Neural cell (in vitro differentiated cells): ENCODE data around the gene ASS1. TPM values are rescaled to one million over a fixed set of nuclear protein-coding genes. Genes with fewer than 3 reads are reported as not detected.
"Not testable (repeated sequence)": the region's sequence is repeated elsewhere in the genome, so short reads cannot be mapped to it uniquely, and the experiment has no call there.

Source experiments
- H2AFZ ChIP-seq: fragments of 200-600, 300-800 bp; sonication (generic), shearing (Covaris generic); 2 replicates; pipeline ENCODE4 v1.6.0; 2014; ENCODE audit warnings: low read depth, mild to moderate bottlenecking, antibody characterized with exemption, low read length, moderate library complexity
- H3F3A ChIP-seq: fragments of 200-600 bp; shearing (Covaris generic); 2 replicates; pipeline ENCODE4 v1.6.1; 2016; ENCODE audit warnings: mild to moderate bottlenecking, moderate library complexity, mixed read lengths, antibody characterized with exemption, low read length; ENCODE audit not compliant: insufficient read depth, poor library complexity, severe bottlenecking
- H3K27ac ChIP-seq: fragments of 200-600, 300-800 bp; sonication (generic), shearing (Covaris generic); 2 replicates; pipeline ENCODE4 v1.5.1; 2014; ENCODE audit warnings: mild to moderate bottlenecking, low read length, moderate library complexity
- H3K27me3 ChIP-seq: fragments of 300-800, 200-600 bp; sonication (generic), shearing (Covaris generic); 2 replicates; pipeline ENCODE4 v1.6.0; 2014; ENCODE audit warnings: mild to moderate bottlenecking, low read depth, low read length, moderate library complexity; ENCODE audit not compliant: insufficient read depth
- H3K36me3 ChIP-seq: fragments of 300-800, 200-600 bp; sonication (generic), shearing (Covaris generic); 2 replicates; pipeline ENCODE4 v1.5.1; 2014; ENCODE audit warnings: mild to moderate bottlenecking, antibody characterized with exemption, low read length, moderate library complexity; ENCODE audit not compliant: insufficient read depth
- H3K4me2 ChIP-seq: fragments of 300-800, 200-600 bp; sonication (generic), shearing (Covaris generic); 2 replicates; pipeline ENCODE4 v1.6.0; 2014; ENCODE audit warnings: mild to moderate bottlenecking, low read length
- H3K4me3 ChIP-seq: fragments of 300-800, 200-600 bp; sonication (generic), shearing (Covaris generic); 2 replicates; pipeline ENCODE4 v1.5.1; 2014; ENCODE audit warnings: mild to moderate bottlenecking, low read length, moderate library complexity
- H3K79me2 ChIP-seq: fragments of 200-600 bp; shearing (Covaris generic); replicated peaks from 2 replicates; pipeline ENCODE4 v1.6.0; 2014; ENCODE audit warnings: mild to moderate bottlenecking, low read length, moderate library complexity; ENCODE audit not compliant: insufficient read depth
- H3K9ac ChIP-seq: fragments of 300-800, 200-600 bp; sonication (generic), shearing (Covaris generic); 2 replicates; pipeline ENCODE4 v1.6.1; 2016; ENCODE audit warnings: mild to moderate bottlenecking, low read length, mixed read lengths
- H3K9me2 ChIP-seq: fragments of 200-600 bp; shearing (Covaris generic); 2 replicates; pipeline ENCODE4 v1.6.1; 2016; ENCODE audit warnings: mild to moderate bottlenecking, low read length, mixed read lengths; ENCODE audit not compliant: insufficient read depth
- H3K9me3 ChIP-seq: fragments of 200-600, 300-800 bp; sonication (generic), shearing (Covaris generic); 2 replicates; pipeline ENCODE4 v1.6.1; 2016; ENCODE audit warnings: mild to moderate bottlenecking, mixed run types, low read length, moderate library complexity, mixed read lengths
- H4K20me1 ChIP-seq: fragments of 200-600 bp; shearing (Covaris generic); 2 replicates; pipeline ENCODE4 v1.6.1; 2016; ENCODE audit warnings: mild to moderate bottlenecking, mixed run types; ENCODE audit not compliant: insufficient read depth
- EP300 ChIP-seq: fragments of 450-650 bp; conservative IDR thresholded peaks from 2 replicates; pipeline ENCODE4 v1.6.1; 2014; ENCODE audit warnings: antibody characterized with exemption, mild to moderate bottlenecking, moderate library complexity; ENCODE audit not compliant: poor library complexity, severe bottlenecking
- MXI1 ChIP-seq: fragments of 450-650 bp; conservative IDR thresholded peaks from 2 replicates; pipeline ENCODE4 v1.6.1; 2014; ENCODE audit warnings: antibody characterized with exemption, mild to moderate bottlenecking; ENCODE audit not compliant: poor library complexity, severe bottlenecking
- POLR2AphosphoS5 ChIP-seq: IDR thresholded peaks from 2 replicates; pipeline ENCODE4 v1.6.1; 2012
- RAD21 ChIP-seq: fragments of 450-650 bp; conservative IDR thresholded peaks from 2 replicates; pipeline ENCODE4 v1.6.1; 2014; ENCODE audit warnings: antibody characterized with exemption, mild to moderate bottlenecking, moderate library complexity
- SMC3 ChIP-seq: fragments of 450-650 bp; conservative IDR thresholded peaks from 2 replicates; pipeline ENCODE4 v1.6.1; 2014; ENCODE audit warnings: antibody characterized with exemption, mild to moderate bottlenecking, moderate library complexity; ENCODE audit not compliant: poor library complexity
- TAF1 ChIP-seq: IDR thresholded peaks from 2 replicates; pipeline ENCODE4 v1.6.1; 2012; ENCODE audit warnings: low read depth
- polyA plus RNA-seq: library from polyadenylated mRNA; depleted of rRNA; stranded (reverse); fragments of >200 nt; gene quantifications from 2 replicates; pipeline ENCODE4 v1.2.3, GENCODE V29; 2014
- TF ChIP-seq, protein P1 (sequence below): IDR thresholded peaks from 2 replicates; pipeline ENCODE4 v1.6.1; 2012; ENCODE audit warnings: borderline replicate concordance
- TF ChIP-seq, protein P2 (sequence below): fragments of 450-650 bp; IDR thresholded peaks from 2 replicates; pipeline ENCODE4 v1.5.1; 2014; ENCODE audit warnings: antibody characterized with exemption, mild to moderate bottlenecking, moderate library complexity; ENCODE audit not compliant: poor library complexity, severe bottlenecking

The ASS1 gene
- polyA plus RNA-seq, 1 donor from 2014 or later, result 2.6 TPM

DNA sequence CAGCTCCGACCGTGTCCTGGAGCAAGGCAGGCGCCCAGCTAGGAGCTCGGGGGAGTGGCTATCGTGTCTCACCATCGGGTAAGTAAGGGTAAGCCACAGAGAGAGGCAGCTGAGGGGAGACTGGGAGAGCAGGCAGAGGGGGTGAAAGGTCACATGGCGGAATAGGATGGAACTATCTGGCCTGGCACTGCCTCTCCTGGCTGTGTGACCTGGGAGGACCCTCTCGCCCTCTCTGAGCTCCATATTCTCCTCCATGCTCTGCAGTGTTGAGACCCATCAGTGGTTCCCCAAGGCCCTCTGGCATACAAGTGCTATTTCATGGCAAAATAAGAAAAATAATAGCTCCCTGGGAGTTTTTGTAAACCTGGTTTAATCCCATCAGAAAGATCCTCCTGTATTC is 43.9 kb upstream of the ASS1 start:
- H3F3A ChIP-seq, result no peaks in the 10 kb centered on the region
- no peak overlapping the region for H3K4me2 ChIP-seq
- no peaks in the 10 kb centered on the region for H3K79me2 ChIP-seq
- no peaks in the 10 kb centered on the region for H3K9me2 ChIP-seq
- no peak overlapping the region for H2AFZ ChIP-seq
- H3K9ac ChIP-seq, result no peak overlapping the region
- H3K9me3 ChIP-seq, result no peaks in the 10 kb centered on the region
- H3K36me3 ChIP-seq, result no peaks in the 10 kb centered on the region
- H4K20me1 ChIP-seq, result no peaks in the 10 kb centered on the region
- no peak overlapping the region for H3K4me3 ChIP-seq
- no peak overlapping the region for H3K27ac ChIP-seq
- H3K27me3 ChIP-seq, result no peaks in the 10 kb centered on the region
- no peak for TF ChIP-seq MXI1
- no peak for TF ChIP-seq SMC3
- TF ChIP-seq, protein P1, sequence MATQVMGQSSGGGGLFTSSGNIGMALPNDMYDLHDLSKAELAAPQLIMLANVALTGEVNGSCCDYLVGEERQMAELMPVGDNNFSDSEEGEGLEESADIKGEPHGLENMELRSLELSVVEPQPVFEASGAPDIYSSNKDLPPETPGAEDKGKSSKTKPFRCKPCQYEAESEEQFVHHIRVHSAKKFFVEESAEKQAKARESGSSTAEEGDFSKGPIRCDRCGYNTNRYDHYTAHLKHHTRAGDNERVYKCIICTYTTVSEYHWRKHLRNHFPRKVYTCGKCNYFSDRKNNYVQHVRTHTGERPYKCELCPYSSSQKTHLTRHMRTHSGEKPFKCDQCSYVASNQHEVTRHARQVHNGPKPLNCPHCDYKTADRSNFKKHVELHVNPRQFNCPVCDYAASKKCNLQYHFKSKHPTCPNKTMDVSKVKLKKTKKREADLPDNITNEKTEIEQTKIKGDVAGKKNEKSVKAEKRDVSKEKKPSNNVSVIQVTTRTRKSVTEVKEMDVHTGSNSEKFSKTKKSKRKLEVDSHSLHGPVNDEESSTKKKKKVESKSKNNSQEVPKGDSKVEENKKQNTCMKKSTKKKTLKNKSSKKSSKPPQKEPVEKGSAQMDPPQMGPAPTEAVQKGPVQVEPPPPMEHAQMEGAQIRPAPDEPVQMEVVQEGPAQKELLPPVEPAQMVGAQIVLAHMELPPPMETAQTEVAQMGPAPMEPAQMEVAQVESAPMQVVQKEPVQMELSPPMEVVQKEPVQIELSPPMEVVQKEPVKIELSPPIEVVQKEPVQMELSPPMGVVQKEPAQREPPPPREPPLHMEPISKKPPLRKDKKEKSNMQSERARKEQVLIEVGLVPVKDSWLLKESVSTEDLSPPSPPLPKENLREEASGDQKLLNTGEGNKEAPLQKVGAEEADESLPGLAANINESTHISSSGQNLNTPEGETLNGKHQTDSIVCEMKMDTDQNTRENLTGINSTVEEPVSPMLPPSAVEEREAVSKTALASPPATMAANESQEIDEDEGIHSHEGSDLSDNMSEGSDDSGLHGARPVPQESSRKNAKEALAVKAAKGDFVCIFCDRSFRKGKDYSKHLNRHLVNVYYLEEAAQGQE, result no peak
- no peak for TF ChIP-seq RAD21

GRCh38 chr9:130401742-130402141 is 43.0 kb upstream of the ASS1 start:
- H3K36me3 ChIP-seq, H3K9ac ChIP-seq, H4K20me1 ChIP-seq, H3K79me2 ChIP-seq, H3K27ac ChIP-seq, H3K9me3 ChIP-seq, H3K4me3 ChIP-seq, H3K4me2 ChIP-seq, H3K27me3 ChIP-seq, H3F3A ChIP-seq, H3K9me2 ChIP-seq, H2AFZ ChIP-seq: not testable (repeated sequence)

DNA sequence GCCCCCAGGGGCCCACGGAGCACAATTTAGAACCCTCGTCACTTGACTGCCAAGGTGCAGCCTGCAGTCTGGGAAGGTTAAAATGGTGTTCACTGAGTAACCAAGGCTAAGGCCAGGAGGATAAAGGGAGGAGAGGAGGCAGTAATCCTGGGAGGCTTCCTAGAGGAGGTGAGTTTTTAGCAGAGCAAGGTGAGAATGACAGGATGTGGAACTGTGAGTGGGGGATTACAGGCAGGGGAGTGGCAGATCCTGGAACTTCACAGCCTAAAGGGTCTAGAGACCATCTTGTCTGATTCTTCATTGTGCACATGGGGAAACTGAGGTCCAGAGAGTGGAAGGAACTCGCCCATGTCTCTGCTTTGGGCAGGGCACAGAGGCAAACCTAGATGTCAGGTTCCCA is 42.5 kb upstream of the ASS1 start:
- Histone ChIP-seq H3K9me3 (no peaks in the 10 kb centered on the region), H3K9me2 (no peaks in the 10 kb centered on the region), H3K27me3 (no peaks in the 10 kb centered on the region), H3K79me2 (no peaks in the 10 kb centered on the region), H3K36me3 (no peaks in the 10 kb centered on the region), H3K4me2 (no peak overlapping the region), H3K9ac (no peak overlapping the region), H3K27ac (no peak overlapping the region), H4K20me1 (no peaks in the 10 kb centered on the region), H2AFZ (no peak overlapping the region), H3K4me3 (no peak overlapping the region), H3F3A (no peaks in the 10 kb centered on the region)
- TF ChIP-seq, protein P1, result no peak
- TF ChIP-seq TAF1 (no peak), EP300 (no peak), MXI1 (no peak), POLR2AphosphoS5 (no peak)
- TF ChIP-seq, protein P2, sequence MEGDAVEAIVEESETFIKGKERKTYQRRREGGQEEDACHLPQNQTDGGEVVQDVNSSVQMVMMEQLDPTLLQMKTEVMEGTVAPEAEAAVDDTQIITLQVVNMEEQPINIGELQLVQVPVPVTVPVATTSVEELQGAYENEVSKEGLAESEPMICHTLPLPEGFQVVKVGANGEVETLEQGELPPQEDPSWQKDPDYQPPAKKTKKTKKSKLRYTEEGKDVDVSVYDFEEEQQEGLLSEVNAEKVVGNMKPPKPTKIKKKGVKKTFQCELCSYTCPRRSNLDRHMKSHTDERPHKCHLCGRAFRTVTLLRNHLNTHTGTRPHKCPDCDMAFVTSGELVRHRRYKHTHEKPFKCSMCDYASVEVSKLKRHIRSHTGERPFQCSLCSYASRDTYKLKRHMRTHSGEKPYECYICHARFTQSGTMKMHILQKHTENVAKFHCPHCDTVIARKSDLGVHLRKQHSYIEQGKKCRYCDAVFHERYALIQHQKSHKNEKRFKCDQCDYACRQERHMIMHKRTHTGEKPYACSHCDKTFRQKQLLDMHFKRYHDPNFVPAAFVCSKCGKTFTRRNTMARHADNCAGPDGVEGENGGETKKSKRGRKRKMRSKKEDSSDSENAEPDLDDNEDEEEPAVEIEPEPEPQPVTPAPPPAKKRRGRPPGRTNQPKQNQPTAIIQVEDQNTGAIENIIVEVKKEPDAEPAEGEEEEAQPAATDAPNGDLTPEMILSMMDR, result no peak
